Tibial artery (tissue), 4 donors: ENCODE results near the gene TMEM141.

Source experiments
- DNase-seq, 2 donors: peaks; one replicate each; pipeline ENCODE4 v3.0.0-alpha.2; 2019
- H3K27ac ChIP-seq, 2 donors: fragments of 200-600 bp; sonication (generic) in 1 of 2; 1 replicate in 1 of 2; 2 replicates in 1 of 2; pipeline ENCODE4 v1.5.1; 2018 to 2019; ENCODE audit warnings: mild to moderate bottlenecking in 1 of 2
- H3K27me3 ChIP-seq, 2 donors: fragments of 200-600 bp; sonication (generic) in 1 of 2; one replicate each; pipeline versions ENCODE4 v1.5.1 to v1.6.0; 2016 to 2019
- H3K36me3 ChIP-seq, 3 donors: fragments of 200-600 bp; sonication (generic) in 2 of 3; one replicate each; pipeline ENCODE4 v1.5.1; 2016 to 2019; ENCODE audit warnings: mild to moderate bottlenecking in 2 of 3
- H3K4me1 ChIP-seq, 4 donors: fragments of 200-600 bp; sonication (generic) in 2 of 4; 1 replicate in 3 of 4; 2 replicates in 1 of 4; pipeline ENCODE4 v1.5.1; 2016 to 2019
- H3K4me3 ChIP-seq, 2 donors: fragments of 200-600 bp; sonication (generic) in 1 of 2; 1 replicate in 1 of 2; 2 replicates in 1 of 2; pipeline ENCODE4 v1.5.1; 2018 to 2019; ENCODE audit warnings: mild to moderate bottlenecking in 2 of 2
- H3K9me3 ChIP-seq, 3 donors: fragments of 200-600 bp; sonication (generic) in 1 of 3; one replicate each; pipeline ENCODE4 v1.5.1; 2016 to 2019
- CTCF ChIP-seq, 2 experiments: fragments of 200-600 bp in 1 of 2; fragments of 450-650 bp in 1 of 2; IDR thresholded peaks; one replicate each; pipeline ENCODE4 v1.5.1; 2017 to 2019; ENCODE audit warnings: antibody characterized with exemption in 2 of 2, mild to moderate bottlenecking in 1 of 2, moderate library complexity in 1 of 2
- intact Hi-C: fragments of 100-400 bp; cut with DNase I; formaldehyde crosslinking; loops from one replicate; pipeline ENCODE4 v1.15.0; 2023; ENCODE audit warnings: low total_unique reads

TMEM141 gene

DNA sequence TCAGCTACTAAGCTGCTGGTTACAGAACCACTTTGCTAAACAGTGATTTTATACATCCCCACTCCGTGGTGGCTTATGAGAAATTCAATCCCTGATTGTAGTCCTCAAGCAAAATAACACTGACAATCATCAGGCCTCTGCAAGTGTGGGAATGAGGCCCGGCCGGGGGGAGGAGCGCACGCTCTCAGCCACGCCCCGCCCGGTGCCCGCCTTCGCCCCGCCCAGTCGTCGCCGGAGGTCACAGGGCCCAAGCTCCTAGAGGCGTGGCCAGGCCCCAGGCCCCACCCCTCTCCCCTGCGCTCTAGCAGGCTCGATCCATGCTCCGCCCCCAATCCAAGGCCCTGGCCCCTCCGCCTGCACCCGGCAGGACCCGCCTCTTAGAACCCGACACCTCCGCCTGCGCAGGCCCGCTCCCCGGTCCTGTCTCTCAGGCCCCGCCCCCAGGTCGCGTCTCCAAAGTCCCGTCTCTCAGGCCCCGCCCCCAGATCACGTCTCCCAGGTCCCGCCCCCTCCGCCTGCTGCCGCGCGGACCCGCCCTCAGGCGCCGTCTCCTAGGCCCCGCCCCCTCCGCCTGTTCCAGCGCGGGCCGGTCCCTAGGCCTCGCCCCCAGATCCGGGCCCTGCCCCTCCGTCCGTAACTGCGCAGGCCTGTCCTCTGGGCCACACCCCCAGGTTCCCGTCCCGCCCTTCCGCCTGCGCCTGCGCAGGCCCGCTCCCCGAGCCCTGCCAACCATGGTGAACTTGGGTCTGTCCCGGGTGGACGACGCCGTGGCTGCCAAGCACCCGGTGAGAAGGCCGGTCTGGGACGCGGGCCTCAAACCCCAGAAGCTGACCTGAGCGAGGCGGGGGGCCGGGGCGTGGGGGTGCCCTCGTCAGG lies at the start of gene TMEM141:
TSS of gene TMEM141 (plus strand) at position 705 of the 876 bp plus-strand sequence. CDS start at position 732, 27 bp downstream.
- DNase-seq, result peak; percentile 100
- Histone ChIP-seq H3K4me3 (peak within 1 kb of the TSS; percentile 71 to 72), H3K36me3 (peaks cover 0 to 19% (median 0%) of the 10 kb centered on the region in 3 donors), H3K27ac (peak within 1 kb of the TSS; percentile 87 to 92), H3K4me1 (peaks cover 0 to 27% (median 13%) of the 10 kb centered on the region in 4 donors), H3K27me3 (peaks cover 0 to 15% of the 10 kb centered on the region in 2 donors), H3K9me3 (no peaks in the 10 kb centered on the region)
- intact Hi-C loops, result loop anchor here (5.0 kb wide), 1 partner anchor 151 kb away; the partner anchor contains the start of gene FBXW5
- no peak for TF ChIP-seq CTCF (IDR thresholded peaks at IDR 0.05)

- Histone ChIP-seq H3K9me3 (no peaks in the 10 kb centered on the region), H3K36me3 (no peaks in the 10 kb centered on the region), H3K27ac (no peak overlapping the region), H3K27me3 (peaks cover 0 to 79% of the 10 kb centered on the region in 2 donors), H3K4me1 (peaks cover 0 to 21% (median 3%) of the 10 kb centered on the region in 4 donors), H3K4me3 (no peak overlapping the region)
- intact Hi-C loops, result no loop called here
- DNase-seq, result no peak
- no peak for TF ChIP-seq CTCF (IDR thresholded peaks at IDR 0.05)
These were observed 49.1 kb upstream of the TMEM141 start for GRCh38 chr9:136741883-136742571.

DNA sequence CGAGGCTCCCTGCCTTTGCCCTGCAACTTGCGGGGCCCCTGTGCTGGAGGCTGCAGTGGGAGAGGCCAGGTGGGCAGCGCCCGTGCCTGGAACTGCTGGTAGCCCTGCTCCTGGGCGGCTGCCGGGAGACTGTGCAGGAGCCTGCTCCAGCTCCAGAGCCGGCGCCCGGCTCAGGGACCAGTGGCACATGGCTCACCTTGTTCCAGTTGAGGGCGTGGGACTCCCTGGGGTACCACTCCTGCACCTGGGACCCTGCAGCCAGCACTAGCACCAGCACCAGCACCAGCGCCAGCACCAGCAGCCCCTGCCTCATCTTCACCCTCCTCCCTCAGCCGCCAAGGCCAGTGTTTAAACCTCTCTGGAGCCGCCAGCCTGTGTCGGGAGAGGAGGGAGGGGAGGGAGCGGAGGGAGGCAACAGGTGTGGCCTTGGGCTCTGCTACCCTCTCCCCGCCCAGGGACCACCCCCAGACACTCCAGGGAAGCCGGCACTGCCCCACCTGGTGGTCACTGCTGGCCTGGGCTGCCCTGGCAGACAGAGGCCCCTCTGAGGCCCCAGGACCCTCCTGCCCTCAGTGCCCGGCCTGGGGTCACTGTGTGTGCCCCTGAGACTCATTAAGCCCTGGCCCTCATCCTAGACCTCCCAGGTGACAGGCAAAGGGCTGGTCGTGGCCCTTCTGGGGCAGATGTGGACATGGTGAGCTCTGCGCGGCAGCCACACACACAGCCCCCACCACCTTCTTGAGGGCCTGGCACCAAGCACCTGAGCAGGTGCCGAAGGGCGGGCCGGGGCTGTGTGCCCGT lies 48.4 kb upstream of the TMEM141 start, which contains the start of gene LCN10:
TSS of gene LCN10 (minus strand) at position 350 of the 801 bp plus-strand sequence. CDS start at position 313, 37 bp downstream.
- peak in 1 of 2 experiments; percentile 12 for TF ChIP-seq CTCF (IDR thresholded peaks at IDR 0.05)
- intact Hi-C loops, result no loop called here
- H3K4me1 ChIP-seq, result peaks cover 0 to 21% (median 3%) of the 10 kb centered on the region in 4 donors
- no peak within 1 kb of the TSS for H3K4me3 ChIP-seq
- H3K27me3 ChIP-seq, result peaks cover 0 to 86% of the 10 kb centered on the region in 2 donors
- H3K9me3 ChIP-seq, result no peaks in the 10 kb centered on the region
- no peak for DNase-seq
- no peak within 1 kb of the TSS for H3K27ac ChIP-seq
- no peaks in the 10 kb centered on the region for H3K36me3 ChIP-seq

DNA sequence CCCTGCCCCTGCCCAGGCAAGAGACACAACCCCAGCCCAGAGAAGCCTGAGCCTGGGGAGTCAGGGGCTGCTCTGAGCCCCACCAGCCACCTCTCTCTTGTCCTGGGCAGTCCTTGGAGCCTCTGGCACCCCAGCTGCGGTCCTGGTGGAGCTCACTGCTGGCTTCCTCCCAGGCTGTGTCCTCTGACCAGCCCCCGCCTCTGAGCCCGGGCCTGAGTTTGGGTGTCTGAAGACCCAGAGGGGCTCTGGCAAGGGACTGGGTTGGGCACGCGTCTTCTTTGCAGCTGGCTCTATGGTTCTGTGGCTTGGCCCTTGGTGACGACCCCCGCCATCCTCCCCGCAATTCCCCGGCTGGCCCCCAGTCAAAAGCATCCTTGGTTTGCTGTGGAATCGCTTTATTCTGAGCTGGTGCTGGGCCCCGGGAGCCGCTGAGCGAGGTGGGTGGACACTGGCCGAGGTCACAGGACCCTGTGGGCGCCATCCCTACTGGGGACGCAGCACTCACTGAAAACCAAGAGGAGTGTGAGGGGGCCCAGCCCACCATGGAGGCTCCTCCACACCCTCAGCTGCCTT lies 47.4 kb upstream of the TMEM141 start:
- Histone ChIP-seq H3K9me3 (no peaks in the 10 kb centered on the region), H3K4me3 (no peak overlapping the region), H3K27me3 (peaks cover 0 to 96% of the 10 kb centered on the region in 2 donors), H3K4me1 (peaks cover 0 to 21% (median 3%) of the 10 kb centered on the region in 4 donors), H3K36me3 (no peaks in the 10 kb centered on the region), H3K27ac (no peak overlapping the region)
- no peak for DNase-seq
- intact Hi-C loops, result no loop called here
- no peak for TF ChIP-seq CTCF (IDR thresholded peaks at IDR 0.05)

- H3K27ac ChIP-seq, result no peak overlapping the region
These were observed 46.4 kb upstream of the TMEM141 start for GRCh38 chr9:136744773-136745172.

More at GRCh38 chr9:136744773-136745172, 46.4 kb upstream of the TMEM141 start:
- Histone ChIP-seq H3K27me3 (peaks cover 0 to 96% of the 10 kb centered on the region in 2 donors), H3K36me3 (no peaks in the 10 kb centered on the region), H3K4me3 (no peak overlapping the region), H3K4me1 (peaks cover 0 to 21% (median 3%) of the 10 kb centered on the region in 4 donors), H3K9me3 (no peaks in the 10 kb centered on the region)
- no peak for TF ChIP-seq CTCF (IDR thresholded peaks at IDR 0.05)
- intact Hi-C loops, result no loop called here
- DNase-seq, result no peak
